ENCODE data around the gene SLC28A1.
"Not testable (repeated sequence)": the region's sequence is repeated elsewhere in the genome, so short reads cannot be mapped to it uniquely, and the experiment has no call there.

The SLC28A1 gene

DNA sequence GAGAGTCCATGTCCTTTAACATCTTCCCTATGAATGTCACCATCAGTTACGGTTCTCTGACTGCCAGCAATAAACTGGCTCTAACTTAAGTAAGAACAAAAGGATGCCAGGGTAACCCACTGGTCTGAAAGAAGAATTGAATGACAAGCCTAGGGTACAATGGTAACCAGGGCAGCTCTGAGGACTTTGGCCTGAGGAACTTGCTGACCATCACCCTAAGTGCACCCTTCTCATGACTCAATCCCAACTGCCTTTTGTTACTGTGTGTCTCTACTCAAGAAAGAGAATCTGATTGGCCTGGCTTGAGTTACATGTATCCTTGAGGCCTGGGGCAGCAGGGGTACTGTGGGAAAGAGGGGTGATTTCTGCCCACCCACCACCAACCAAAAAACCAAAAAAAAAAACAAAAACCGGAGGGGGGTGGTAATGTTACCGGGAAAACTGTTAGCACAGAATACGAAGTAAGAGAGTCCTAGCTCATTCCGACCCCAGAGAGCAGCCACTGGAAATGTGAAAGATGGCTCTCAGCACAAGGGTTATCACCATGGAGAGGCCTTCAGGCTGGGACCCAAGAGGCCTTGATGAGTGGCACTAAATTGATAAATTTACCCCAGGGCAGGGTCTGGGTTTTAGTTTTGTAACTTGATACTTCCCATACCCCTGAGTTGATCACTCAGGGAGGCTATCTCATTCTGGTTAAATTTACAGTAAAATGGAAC lies 9.3 kb upstream of the SLC28A1 start:
- DNase-seq (ENCODE audit: low spot score): no peak
- in situ Hi-C loops (cut with MboI; ENCODE audit: low pct_unique_long_range_greater_than_20kb, low sequenced_read_pairs, unreplicated experiment): no loop called here
- TF ChIP-seq, protein P1, sequence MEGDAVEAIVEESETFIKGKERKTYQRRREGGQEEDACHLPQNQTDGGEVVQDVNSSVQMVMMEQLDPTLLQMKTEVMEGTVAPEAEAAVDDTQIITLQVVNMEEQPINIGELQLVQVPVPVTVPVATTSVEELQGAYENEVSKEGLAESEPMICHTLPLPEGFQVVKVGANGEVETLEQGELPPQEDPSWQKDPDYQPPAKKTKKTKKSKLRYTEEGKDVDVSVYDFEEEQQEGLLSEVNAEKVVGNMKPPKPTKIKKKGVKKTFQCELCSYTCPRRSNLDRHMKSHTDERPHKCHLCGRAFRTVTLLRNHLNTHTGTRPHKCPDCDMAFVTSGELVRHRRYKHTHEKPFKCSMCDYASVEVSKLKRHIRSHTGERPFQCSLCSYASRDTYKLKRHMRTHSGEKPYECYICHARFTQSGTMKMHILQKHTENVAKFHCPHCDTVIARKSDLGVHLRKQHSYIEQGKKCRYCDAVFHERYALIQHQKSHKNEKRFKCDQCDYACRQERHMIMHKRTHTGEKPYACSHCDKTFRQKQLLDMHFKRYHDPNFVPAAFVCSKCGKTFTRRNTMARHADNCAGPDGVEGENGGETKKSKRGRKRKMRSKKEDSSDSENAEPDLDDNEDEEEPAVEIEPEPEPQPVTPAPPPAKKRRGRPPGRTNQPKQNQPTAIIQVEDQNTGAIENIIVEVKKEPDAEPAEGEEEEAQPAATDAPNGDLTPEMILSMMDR (IDR thresholded peaks at IDR 0.05; ENCODE audit: extremely low read depth, insufficient read depth, missing control alignments): no peak

GRCh38 chr15:84876269-84876668 lies 8.2 kb upstream of the SLC28A1 start:
- TF ChIP-seq, protein P1 (IDR thresholded peaks at IDR 0.05; ENCODE audit: extremely low read depth, insufficient read depth, missing control alignments): no peak
- in situ Hi-C loops (cut with MboI; ENCODE audit: low pct_unique_long_range_greater_than_20kb, low sequenced_read_pairs, unreplicated experiment): no loop called here
- DNase-seq (ENCODE audit: low spot score): no peak

DNA sequence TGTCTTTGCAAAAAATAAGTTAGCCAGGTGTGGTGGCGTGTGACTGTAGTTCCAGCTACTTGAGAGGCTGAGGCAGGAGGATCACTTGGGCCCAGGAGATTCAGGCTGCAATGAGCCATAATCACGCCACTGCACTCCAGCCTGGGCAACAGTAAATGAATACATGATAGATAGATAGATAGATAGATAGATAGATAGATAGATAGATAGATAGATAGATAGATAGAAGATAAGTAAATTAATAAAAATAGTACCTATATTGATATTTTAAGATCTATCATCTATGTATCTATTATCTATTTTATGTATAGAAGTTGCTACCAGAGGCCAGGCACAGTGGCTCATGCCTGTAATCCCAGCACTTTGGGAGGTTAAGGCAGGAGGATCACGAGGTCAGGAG lies 6.8 kb upstream of the SLC28A1 start:
- DNase-seq (ENCODE audit: low spot score); in situ Hi-C loops (cut with MboI; ENCODE audit: low pct_unique_long_range_greater_than_20kb, low sequenced_read_pairs, unreplicated experiment): not testable (repeated sequence)

DNA sequence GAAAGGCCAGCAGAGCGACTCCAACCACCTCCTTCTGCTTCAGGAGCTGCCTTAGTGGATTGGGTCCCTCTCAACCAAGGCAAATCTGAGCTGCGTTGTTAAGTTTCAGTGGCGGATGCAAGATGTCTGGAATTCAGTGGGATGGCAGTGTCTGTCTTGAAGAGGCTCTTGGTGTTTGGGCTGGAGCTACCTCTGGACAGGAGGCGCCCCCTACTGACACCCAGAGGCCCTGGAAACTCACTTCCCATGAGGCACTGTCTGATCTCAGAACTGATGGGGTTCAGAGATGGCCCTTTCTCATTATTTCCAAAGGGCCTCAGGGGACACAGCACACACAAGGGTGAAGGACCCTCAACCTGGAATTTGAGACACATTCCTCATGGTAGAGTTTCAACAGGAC lies 6.0 kb upstream of the SLC28A1 start:
- TF ChIP-seq, protein P1 (IDR thresholded peaks at IDR 0.05; ENCODE audit: extremely low read depth, insufficient read depth, missing control alignments): peak; percentile 71
- in situ Hi-C loops (cut with MboI; ENCODE audit: low pct_unique_long_range_greater_than_20kb, low sequenced_read_pairs, unreplicated experiment): no loop called here
- peak; percentile 77 for DNase-seq (ENCODE audit: low spot score)

GRCh38 chr15:84879088-84879780 lies 5.2 kb upstream of the SLC28A1 start:
- TF ChIP-seq, protein P1 (IDR thresholded peaks at IDR 0.05; ENCODE audit: extremely low read depth, insufficient read depth, missing control alignments): no peak
- in situ Hi-C loops (cut with MboI; ENCODE audit: low pct_unique_long_range_greater_than_20kb, low sequenced_read_pairs, unreplicated experiment): no loop called here
- no peak for DNase-seq (ENCODE audit: low spot score)

DNA sequence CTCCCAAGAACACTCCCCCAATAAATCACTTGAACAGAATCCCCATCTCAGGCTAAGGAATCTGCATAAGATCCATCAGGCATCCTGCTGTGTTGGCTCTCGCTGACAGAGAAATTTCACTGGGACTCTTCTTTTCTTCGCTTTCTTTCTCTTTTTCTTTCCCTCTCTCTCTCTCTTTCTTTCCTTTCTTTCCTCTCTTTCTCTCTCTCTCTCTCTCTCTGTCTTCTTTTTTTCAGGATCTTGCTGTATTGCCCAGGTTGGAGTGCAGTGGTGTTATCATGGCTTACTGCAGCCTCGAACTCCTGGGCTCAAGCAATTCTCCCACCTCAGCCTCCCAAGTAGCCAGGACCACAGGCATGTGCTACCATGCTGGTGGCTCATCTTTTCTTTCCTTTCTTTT lies 4.5 kb upstream of the SLC28A1 start:
- in situ Hi-C loops (cut with MboI; ENCODE audit: low pct_unique_long_range_greater_than_20kb, low sequenced_read_pairs, unreplicated experiment): no loop called here
- TF ChIP-seq, protein P1 (IDR thresholded peaks at IDR 0.05; ENCODE audit: extremely low read depth, insufficient read depth, missing control alignments): no peak
- DNase-seq (ENCODE audit: low spot score): no peak

DNA sequence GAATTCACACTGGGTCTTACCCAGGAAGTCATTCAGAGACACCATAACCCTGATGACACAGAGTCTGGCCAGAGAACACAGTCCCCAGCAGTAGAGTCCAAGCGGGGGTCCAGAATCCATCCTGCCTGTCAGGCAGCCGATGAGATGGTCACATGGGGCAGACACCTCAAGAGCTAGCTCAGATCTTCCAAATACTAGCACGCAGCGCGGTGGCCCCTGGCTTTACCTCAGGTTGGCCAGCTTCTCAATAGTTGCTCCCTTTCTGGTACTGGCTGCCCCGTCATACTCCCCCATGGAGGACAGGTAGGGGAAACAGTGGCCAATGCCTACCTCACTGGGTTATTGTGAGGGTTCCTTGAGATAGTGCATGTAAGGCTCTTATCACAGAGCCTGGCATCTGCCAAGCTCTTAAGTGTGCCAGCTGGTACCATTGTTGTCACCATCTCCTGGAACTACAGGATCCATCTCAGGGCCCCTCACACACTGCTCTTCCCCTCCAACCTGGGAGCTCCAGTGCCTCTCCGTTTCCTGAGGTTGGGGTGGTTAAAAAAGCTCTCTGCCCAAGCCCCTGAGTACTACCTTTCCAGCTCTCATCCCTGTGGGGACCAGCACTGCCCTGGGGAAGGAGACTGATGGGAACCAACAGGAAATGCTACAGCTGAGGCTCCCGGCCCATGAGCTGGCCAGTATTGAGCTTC lies 3.5 kb upstream of the SLC28A1 start:
- TF ChIP-seq, protein P1 (IDR thresholded peaks at IDR 0.05; ENCODE audit: extremely low read depth, insufficient read depth, missing control alignments): no peak
- DNase-seq (ENCODE audit: low spot score): no peak
- in situ Hi-C loops (cut with MboI; ENCODE audit: low pct_unique_long_range_greater_than_20kb, low sequenced_read_pairs, unreplicated experiment): no loop called here
